ENCODE data around the gene OOSP1. TPM values are rescaled to one million over a fixed set of nuclear protein-coding genes. Genes with fewer than 3 reads are reported as not detected.

The OOSP1 gene
- total and polyA plus RNA-seq, 12 donors = not detected

- H3K4me3 ChIP-seq = no peak overlapping the region
- DNase-seq (no peak), ATAC-seq (no peak)
- H3K36me3 ChIP-seq = no peaks in the 10 kb centered on the region
- intact Hi-C loops (cut with DNase I) = loop anchor here in 2 of 10 donors (2.0 to 10.0 kb wide), 2 partner anchors 94 to 96 kb away; no protein-coding TSS in a partner anchor
- no peaks in the 10 kb centered on the region for H3K4me1 ChIP-seq
- TF ChIP-seq CTCF (IDR thresholded peaks at IDR 0.05) = no peak
- peaks cover 0 to 42% (median 16%) of the 10 kb centered on the region in 11 donors for H3K9me3 ChIP-seq
- 88 to 92% methylated on average over 2 of the region's 2 CpGs for WGBS, 2 donors
- no peak overlapping the region for H3K27ac ChIP-seq
- no peaks in the 10 kb centered on the region for H3K27me3 ChIP-seq
These were observed 19.8 kb upstream of the OOSP1 start for GRCh38 chr11:59918480-59918879.

- Histone ChIP-seq H3K4me1 (no peaks in the 10 kb centered on the region), H3K9me3 (peaks cover 0 to 48% (median 22%) of the 10 kb centered on the region in 11 donors), H3K27ac (no peak overlapping the region), H3K36me3 (no peaks in the 10 kb centered on the region), H3K27me3 (no peaks in the 10 kb centered on the region), H3K4me3 (no peak overlapping the region)
- intact Hi-C loops (cut with DNase I) = loop anchor here in 2 of 10 donors (2.0 to 10.0 kb wide), 2 partner anchors 94 to 96 kb away; no protein-coding TSS in a partner anchor
- ATAC-seq (no peak), DNase-seq (no peak)
- WGBS, 2 donors = 45 to 46% methylated on average over 3 of the region's 3 CpGs
- TF ChIP-seq CTCF (IDR thresholded peaks at IDR 0.05) = peak in 6 of 9 donors; percentile 31 to 49 (median 35)
These were observed 19.1 kb upstream of the OOSP1 start for GRCh38 chr11:59918987-59919589.

- no peak for ATAC-seq
- Histone ChIP-seq H3K27me3 (no peaks in the 10 kb centered on the region), H3K36me3 (no peaks in the 10 kb centered on the region), H3K4me1 (no peaks in the 10 kb centered on the region), H3K27ac (no peak overlapping the region), H3K4me3 (no peak overlapping the region), H3K9me3 (peaks cover 0 to 73% (median 35%) of the 10 kb centered on the region in 11 donors)
- DNase-seq = no peak
- intact Hi-C loops (cut with DNase I) = no loop called here
- TF ChIP-seq CTCF (IDR thresholded peaks at IDR 0.05) = no peak
- WGBS, 2 donors = 96% methylated on average over 6 of the region's 6 CpGs
These were observed 14.4 kb upstream of the OOSP1 start for GRCh38 chr11:59923813-59924212.

- H3K27me3 ChIP-seq = no peaks in the 10 kb centered on the region
- no peaks in the 10 kb centered on the region for H3K4me1 ChIP-seq
- peaks cover 0 to 16% (median 2%) of the 10 kb centered on the region in 11 donors for H3K9me3 ChIP-seq
- no peak for ATAC-seq
- no peak overlapping the region for H3K27ac ChIP-seq
- WGBS, 2 donors = 54 to 83% methylated on average over 1 of the region's 1 CpG
- no peak for TF ChIP-seq CTCF (IDR thresholded peaks at IDR 0.05)
- no peaks in the 10 kb centered on the region for H3K36me3 ChIP-seq
- no peak for DNase-seq
- H3K4me3 ChIP-seq = no peak overlapping the region
- intact Hi-C loops (cut with DNase I) = no loop called here
These were observed 6.5 kb upstream of the OOSP1 start for GRCh38 chr11:59931688-59932087.
